IPS DF 4.7 (cell line): Measurements from ENCODE around the gene CRKL.

Source experiments
- DNase-seq: peaks from one replicate; pipeline ENCODE4 v3.0.0-alpha.2; 2013; ENCODE audit warnings: low spot score; ENCODE audit errors: extremely low read depth

The CRKL gene

GRCh38 chr22:20980938-20981722, 63.9 kb downstream of the CRKL start:
- no peak for DNase-seq

DNA sequence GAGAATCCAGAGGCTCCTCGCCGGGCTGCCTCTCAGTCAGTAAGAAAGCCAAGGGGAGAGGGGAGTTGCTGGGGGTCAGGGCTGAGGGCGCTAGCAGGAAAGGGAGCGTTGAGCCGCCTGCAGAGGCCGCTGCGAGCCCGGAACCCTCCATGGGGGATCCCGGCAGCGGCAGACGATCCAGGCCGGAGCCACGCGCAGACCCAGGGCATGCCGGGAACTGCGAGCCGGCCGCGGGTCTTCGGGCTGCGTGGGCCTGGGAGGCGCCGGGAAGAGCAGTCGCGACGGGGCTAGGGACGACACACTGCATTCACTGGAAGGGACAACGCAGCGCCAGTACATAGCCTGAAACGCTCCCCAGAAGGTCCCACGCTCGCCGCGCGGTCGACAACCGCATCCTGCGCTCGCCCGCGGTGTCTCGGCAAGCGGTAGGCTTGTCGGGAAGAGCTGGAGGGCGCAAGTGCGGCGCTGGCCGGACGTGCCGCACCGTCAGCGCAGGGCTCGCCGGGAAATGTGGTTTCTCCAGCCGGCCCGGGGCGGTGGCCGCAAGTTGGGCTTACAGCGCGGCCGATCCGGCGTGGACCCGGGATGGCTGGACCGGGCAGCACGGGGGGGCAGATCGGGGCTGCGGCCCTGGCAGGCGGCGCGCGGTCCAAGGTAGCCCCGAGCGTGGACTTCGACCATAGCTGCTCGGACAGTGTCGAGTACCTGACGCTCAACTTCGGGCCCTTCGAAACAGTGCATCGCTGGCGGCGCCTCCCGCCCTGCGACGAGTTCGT, 64.8 kb downstream of the CRKL start, which contains the start of gene LZTR1:
LZTR1 (plus strand) TSS at position 511 of the 776 bp plus-strand sequence; CDS start at position 586, 75 bp downstream.
- DNase-seq = no peak

- no peak for DNase-seq
Observed at GRCh38 chr22:20982563-20982882, 65.3 kb downstream of the CRKL start.

DNA sequence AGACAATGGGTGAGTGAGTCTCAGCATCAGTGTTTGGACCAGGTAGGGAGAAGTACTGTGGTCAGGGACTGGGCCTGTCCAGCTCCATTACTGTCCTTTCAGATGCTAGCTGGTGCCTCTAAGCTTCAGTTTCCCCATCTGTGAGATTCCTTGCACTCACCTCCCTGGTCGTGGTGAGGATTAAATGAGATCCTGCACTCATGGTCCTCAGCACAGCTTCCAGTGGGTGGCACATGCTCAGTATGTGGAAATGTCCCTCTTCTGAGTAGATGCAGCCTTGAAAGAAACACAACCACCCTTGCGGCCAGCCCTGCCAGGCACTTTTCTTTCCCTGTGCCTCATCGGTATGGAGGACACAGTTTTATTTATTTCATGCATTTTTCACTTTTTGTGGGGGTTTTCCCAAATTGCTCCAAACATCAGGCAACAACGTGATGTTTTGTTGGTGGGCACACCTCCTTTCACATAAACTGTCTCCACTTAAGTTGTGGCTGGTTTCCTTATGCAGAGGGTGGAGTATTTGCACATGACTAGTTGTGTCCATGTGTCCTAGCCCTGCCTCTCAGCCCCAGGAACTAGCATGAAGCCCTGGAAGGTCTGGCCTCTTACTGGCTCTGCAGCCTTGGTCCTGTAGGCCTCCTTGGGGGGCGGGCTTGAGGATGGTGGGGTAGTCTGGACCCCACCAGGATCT, 66.0 kb downstream of the CRKL start:
- DNase-seq = no peak

GRCh38 chr22:20985720-20986119, 68.5 kb downstream of the CRKL start:
- no peak for DNase-seq

DNA sequence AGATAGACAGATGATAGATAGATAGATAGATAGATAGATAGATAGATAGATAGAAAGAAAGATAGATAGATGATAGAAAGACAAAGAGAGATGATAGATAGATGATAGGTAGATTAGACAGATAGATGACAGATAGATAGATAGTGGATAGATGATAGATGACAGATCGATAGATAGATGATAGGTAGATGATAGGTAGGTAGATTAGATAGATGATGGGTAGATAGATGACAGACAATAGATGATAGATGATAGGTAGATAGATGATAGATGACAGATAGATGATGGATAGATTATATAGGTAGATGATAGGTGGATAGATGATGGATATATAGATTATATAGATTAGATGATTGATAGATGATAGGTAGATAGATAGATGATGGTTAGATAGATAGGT, 69.2 kb downstream of the CRKL start:
- no peak for DNase-seq

DNA sequence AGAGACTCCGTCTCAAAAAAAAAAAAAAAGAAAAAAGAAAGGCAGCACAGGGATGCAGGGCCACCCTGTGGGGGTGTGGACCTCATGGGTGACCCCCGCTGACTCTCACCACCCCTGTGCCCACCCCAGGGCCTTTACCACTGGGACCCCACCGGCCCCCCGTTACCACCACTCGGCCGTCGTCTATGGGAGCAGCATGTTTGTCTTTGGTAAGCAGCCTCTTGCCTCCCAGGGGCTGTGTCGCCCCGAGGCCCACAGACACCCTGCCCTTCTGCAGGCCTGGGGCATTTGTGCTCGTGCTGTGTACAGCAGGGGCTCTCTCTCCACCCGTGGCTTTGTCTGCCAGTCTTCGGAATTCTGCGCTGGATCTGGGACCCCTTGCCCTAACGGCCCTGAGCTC, 70.2 kb downstream of the CRKL start:
- no peak for DNase-seq

DNA sequence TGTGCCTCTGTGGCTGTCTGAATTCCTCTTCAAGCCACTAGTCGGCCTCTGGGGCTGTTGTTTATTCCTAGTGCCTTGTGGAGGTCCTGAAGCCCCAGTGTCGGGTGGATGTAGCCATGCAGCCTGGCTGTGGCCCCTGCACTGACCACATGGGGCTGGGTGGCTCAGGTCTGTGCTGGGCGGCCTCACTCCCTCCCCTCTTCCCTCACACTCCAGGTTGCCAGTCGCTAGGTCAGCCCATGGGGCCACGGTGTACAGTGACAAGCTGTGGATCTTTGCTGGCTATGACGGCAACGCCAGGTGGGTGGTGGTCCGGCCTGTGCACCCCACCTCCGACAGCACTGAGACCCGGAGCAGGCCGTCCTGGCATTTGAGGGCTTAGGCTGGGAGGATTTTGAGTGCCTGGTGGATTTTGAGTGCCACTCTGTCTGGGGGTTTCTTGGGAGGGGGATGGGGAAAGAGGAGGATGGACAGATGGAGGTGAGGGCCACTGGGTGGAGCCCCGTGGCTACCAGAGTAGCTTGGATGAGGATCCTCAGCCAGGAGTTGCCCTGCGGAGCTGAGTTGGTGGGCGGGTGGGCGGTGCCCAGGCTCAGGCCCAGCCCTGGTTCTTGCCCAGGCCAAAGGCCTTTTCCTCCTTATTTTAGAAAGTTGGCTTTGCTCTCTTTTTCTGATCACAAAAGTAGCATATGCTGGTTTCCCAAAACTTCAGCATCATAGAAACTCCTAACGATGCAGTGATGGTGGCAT, 71.5 kb downstream of the CRKL start:
- DNase-seq = no peak

GRCh38 chr22:20989323-20990138, 72.3 kb downstream of the CRKL start:
- no peak for DNase-seq

- no peak for DNase-seq
Observed at GRCh38 chr22:20990184-20991180, 73.3 kb downstream of the CRKL start.

DNA sequence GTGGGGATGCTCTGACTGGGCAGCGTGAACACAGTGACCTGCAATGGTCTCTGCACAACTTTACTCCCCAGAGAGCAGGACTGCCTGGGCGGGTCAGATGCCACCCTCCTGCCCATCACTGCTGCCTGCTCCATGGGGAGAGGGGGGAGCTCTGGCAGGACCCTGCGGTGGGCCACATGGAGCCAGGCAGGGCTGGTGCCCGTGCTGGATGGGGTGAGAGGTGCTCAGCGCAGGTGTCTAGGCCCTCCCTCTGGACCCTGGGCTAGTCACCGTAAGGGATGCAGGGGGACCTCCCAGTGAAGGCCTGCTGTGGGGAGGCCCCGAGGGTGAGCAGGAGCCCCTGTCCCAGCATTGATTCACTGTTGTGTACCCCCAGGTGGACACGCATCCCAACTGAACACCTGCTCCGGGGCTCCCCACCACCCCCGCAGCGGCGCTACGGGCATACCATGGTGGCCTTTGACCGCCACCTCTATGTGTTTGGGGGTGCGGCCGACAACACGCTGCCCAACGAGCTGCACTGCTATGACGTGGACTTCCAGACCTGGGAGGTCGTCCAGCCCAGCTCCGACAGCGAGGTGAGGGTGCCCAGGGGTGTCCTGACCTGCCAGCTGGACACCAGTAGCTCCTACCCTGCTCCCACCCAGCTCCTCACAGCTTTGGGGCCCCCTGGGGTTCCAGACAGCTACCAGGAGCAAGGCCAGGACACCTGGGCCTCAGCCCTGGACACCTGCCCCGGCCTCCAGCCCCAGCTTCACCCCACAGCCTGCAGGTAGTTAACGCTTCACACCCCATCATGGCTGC, 74.2 kb downstream of the CRKL start:
- DNase-seq = no peak

DNA sequence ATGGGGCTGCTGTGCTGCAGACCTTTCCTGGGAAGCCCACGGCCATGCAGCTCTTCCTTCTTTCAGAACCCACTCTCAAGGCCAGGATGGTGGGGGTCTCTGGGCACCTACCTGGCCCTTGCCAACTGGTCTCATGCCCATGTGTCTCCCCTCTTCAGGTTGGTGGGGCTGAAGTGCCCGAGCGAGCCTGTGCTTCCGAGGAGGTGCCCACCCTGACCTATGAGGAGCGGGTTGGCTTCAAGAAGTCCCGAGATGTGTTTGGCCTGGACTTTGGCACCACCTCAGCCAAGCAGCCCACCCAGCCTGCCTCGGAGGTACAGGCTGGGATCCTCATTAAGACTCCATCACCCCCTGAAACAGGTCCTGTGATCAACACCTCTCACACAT, 74.8 kb downstream of the CRKL start:
- DNase-seq = no peak

DNA sequence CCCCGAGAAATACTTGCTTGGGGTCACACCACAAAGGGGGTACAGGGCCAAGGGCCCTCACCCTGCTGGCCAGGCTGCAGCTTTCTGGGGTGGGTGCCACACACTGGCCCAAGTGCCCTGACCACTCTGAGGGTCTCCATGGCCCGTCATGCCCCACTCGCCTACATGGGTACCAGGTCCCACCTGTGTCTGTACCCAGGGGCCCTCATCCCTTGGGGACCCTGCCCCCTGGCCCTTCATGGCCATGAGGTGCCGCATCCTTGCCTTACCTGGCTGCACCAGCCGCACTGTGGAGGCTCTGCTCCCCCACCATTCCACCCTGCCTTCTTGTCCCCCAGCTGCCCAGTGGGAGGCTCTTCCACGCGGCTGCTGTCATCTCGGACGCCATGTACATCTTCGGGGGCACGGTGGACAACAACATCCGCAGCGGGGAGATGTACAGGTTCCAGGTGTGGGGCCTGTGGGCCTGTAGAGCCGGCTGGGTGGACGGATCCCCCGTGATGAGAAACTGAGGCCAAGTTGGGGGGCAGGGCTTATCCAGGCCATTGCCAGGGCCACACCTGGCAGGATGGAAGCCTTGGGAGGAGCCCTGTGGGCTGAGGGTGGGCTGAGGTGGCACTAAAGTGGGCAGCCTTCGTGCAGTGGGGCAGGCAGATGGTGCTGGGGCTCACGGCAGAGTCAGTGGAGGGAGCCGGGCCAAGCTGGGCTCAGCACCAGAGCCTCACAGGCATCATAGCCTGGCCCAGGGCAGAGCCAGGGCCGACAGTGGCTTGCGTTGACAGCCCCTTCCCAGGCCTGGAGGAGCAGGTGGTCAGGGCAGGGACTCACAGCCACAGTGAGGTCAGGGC, 75.5 kb downstream of the CRKL start:
- DNase-seq = no peak

DNA sequence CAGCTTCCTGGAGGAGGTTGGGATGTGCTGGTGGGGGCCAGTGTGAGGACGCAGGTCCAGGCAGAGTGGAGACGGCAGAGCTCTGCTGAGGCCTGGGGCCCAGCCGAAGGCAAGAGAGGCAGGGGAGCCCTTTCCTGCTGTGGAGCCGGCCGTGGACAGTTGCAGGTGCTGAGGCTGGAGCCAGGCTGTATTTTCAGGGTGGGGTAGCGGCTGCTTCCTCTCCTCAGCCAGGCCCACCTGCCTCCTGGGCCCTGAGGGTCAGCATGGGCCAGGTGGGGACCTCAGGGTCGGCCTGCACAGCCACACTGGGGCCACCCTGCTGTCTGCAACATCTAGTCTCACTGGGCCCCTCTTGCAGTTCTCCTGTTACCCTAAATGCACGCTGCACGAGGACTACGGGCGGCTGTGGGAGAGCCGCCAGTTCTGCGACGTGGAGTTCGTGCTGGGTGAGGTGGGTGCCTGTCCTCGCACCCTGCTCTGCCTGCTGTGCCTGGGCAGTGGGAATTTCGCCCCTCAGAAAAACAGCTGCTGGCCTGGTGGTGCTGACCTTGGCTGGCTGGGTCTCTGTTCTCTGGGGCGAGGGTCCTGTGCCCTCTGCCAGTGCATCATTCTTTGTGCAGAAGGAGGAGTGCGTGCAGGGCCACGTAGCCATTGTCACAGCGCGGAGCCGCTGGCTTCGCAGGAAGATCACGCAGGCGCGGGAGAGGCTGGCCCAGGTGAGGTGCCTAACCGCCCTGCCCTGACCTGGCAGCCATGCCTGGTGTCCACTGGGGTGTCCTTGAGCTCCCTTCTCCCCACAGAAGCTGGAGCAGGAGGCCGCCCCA, 76.3 kb downstream of the CRKL start:
- DNase-seq = no peak

GRCh38 chr22:20994128-20994901, 77.1 kb downstream of the CRKL start:
- DNase-seq = no peak

DNA sequence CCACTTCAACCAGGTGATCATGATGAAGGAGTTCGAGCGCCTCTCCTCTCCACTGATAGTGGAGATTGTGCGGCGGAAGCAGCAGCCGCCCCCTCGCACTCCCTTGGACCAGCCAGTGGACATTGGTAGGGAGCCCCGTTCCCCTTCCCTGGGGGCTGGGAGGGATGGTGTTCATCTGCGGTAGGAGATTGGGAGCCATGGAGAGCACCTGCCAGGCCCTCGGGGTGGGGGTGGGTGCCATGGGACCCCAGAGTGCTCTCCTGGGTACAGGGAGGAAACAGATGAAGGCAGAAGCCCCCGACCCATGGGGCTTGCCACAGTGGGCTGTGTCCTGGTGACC, 77.7 kb downstream of the CRKL start:
- no peak for DNase-seq
